GM12878 (cell line): Measurements from ENCODE around the gene DIS3L2.

Experiments used
- MEF2A ChIP-seq: IDR thresholded peaks from 2 replicates; pipeline ENCODE4 v1.6.1; 2011; ENCODE audit warnings: low read depth, mild to moderate bottlenecking, low read length, moderate library complexity; ENCODE audit not compliant: insufficient read depth
- POLR2A ChIP-seq: IDR thresholded peaks from 2 replicates; pipeline ENCODE4 v1.6.1; 2011; ENCODE audit warnings: low read depth, mild to moderate bottlenecking, low read length
- RAD51 ChIP-seq: fragments of 450-650 bp; IDR thresholded peaks from 2 replicates; pipeline ENCODE4 v1.6.1; 2016; ENCODE audit warnings: moderate library complexity, mild to moderate bottlenecking, inconsistent platforms
- ZBTB33 ChIP-seq: fragments of 450-650 bp; IDR thresholded peaks from 2 replicates; pipeline ENCODE4 v1.6.1; 2017; ENCODE audit warnings: mild to moderate bottlenecking
- ZNF384 ChIP-seq: IDR thresholded peaks from 2 replicates; pipeline ENCODE4 v1.6.1; 2012; ENCODE audit warnings: low read depth, mild to moderate bottlenecking, low read length, improper control_type of control experiment, borderline replicate concordance

GRCh38 chr2:232310121-232310520 lies 348.6 kb downstream of the DIS3L2 start:
- TF ChIP-seq POLR2A (no peak), ZBTB33 (no peak), RAD51 (no peak), ZNF384 (no peak), MEF2A (no peak)
